GM21717 (cell line): ENCODE measurements around the gene PHOSPHO1.
A peak's percentile ranks its signal among the peaks of the same experiment; 100 is the strongest.
"Not testable (repeated sequence)": the region's sequence is repeated elsewhere in the genome, so short reads cannot be mapped to it uniquely, and the experiment has no call there.

Experiments
- ATAC-seq: cut with Tn5 transposase; IDR thresholded peaks from one replicate; pipeline ENCODE4 v1.9.1; 2021; ENCODE audit warnings: mild to moderate bottlenecking, moderate library complexity; ENCODE audit not compliant: unreplicated experiment

Gene PHOSPHO1, protein sequence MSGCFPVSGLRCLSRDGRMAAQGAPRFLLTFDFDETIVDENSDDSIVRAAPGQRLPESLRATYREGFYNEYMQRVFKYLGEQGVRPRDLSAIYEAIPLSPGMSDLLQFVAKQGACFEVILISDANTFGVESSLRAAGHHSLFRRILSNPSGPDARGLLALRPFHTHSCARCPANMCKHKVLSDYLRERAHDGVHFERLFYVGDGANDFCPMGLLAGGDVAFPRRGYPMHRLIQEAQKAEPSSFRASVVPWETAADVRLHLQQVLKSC

DNA sequence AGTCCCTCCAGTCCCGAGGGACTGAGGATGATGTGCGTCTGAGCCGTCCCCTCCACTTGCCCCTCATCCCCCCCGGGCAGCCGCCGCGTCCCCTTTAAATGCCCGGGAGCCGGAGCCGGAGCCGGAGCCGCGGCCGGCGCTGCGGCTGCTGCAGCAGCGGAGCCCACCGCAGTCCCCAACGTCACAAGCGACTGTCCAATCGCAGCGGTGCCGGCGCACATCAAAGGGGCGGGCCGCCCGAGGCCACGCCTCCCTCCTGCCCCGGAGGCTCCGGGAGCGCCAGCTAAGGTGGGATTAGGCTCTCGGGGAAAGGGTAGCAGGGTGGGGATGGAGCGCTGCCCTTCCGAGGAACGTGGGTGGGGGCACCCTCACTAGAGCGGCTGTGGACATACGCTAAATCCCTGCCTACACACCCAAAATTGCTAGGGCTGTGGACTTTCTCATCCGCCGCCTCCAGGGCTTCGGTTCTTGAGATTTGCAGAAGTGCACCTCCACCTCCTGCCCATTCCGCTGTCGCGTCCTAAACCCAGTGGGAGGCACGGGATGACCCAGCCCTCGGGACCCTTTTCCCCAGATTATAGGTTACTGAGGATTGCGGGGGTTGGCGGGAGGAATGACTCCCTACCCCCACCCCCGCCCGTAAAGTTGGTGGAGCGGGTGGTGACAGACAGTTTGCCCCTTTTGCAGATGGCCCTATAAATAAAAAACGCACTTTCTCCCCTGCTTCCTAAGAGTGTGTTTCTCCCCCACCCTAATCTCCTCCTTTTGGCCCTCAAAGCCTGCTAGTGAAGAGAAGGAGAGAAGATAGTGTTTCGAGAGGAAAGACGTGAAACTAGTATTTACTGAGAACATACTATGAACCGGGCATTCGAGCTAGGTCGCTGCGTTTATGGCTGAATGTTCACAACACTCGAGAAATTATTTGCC, at the start of gene PHOSPHO1:
PHOSPHO1 (minus strand) TSS at position 152 of the 927 bp plus-strand sequence. CDS start 4,096 bp downstream, outside the sequence.
- ATAC-seq, result peak; percentile 83

DNA sequence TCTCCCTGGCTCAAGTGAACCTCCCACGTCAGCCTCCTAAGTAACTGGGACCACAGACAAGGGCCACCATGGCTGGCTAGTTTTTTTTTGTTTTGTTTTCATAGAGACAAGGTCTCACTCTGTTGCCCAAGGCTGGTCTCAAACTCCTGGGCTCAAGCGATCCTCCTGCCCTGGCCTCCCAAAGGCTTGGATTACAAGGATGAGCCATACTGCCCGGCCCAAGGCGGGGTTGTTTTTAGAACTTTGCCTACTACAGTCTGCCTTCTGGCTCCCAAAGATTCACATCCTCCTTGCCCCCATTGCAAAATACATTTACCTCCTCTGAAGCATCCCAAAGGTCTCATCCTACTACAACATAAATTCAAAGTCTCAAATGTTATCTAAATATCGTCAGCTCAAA, 49.5 kb upstream of the PHOSPHO1 start:
- ATAC-seq, result no peak

DNA sequence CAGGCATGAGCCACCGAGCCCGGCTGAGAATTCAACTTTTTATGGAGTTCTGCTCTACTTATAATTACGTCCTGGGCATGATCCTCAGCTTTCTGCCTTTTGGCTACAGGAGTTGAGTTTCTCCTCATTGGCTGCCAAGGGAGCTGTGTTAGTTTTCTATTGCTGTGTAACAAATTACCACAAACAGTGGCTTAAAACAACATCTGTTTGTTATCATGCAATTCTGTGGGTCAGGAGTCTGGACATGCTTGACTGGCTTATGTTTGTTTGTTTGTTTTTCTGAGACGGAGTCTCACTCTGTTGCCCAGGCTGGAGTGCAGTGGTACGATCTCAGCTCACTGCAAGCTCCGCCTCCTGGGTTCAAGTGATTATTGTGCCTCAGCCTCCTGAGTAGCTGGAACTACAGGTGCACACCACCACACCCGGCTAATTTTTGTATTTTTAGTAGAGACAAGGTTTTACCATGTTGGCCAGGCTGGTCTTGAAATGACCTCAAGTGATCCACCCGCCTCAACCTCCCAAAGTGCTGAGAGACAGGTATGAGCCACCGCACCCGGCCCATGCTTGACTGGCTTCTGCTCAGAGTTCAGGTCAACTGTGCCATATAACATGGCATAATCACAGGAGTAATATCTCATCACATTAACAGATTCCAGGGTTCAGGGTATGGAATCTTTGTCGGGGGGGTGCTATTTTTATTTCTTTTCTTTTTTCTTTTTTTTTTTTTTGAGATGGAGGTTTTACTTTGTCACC, 48.9 kb upstream of the PHOSPHO1 start:
- not testable (repeated sequence) for ATAC-seq

DNA sequence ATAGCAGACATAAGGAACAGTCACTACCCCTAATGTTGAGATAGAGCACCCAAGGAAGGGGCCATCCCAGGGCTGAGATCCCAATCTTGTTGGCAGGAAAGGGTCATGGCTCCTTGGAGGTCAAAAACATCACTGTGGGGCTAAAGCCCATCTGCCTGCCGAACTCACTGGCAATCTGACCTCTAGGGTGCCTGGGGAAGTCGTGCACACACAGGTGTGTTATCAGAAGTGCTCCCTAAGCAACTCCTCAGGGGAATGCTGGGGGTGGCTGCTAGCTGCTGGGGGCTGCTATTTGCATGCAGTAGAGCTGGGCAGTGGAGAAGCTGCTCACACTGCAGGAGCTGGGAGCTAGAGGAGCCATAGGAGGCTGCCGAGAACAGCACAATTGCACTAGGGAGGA, 47.5 kb upstream of the PHOSPHO1 start:
- no peak for ATAC-seq

DNA sequence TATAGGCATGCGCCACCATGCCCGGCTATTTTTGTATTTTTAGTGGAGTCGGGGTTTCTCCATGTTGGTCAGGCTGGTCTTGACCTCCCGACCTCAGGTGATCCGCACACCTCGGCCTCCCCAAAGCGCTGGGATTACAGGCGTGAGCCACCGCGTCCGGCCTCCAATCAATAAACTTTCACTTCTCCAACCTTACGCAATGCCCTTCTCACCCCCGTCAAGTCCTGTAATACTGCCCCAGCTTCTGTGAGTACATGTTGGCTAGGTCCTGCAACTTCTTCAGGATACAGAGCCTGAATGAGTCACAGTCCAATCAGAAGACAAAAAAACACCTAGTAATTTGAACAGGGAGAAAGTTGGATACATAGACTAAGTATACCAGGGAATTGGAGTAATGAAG, 47.1 kb upstream of the PHOSPHO1 start:
- no peak for ATAC-seq

DNA sequence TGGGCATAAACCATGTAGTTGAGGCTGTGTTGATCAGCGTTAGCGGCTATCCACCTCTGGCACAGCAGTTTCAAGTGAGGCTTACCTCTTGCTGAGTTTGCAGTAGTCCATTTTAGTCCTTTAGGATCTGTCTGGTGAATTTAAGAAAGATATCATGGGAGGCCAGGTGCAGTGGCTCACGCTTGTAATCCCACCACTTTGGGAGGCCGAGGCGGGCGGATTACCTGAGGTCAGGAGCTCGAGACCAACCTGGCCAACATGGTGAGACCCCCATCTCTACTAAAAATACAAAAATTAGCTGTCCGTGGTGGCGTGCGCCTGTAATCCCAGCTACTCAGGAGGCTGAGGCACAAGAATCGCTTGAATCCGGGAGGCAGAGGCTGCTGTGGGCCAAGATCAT, 45.4 kb upstream of the PHOSPHO1 start:
- not testable (repeated sequence) for ATAC-seq

DNA sequence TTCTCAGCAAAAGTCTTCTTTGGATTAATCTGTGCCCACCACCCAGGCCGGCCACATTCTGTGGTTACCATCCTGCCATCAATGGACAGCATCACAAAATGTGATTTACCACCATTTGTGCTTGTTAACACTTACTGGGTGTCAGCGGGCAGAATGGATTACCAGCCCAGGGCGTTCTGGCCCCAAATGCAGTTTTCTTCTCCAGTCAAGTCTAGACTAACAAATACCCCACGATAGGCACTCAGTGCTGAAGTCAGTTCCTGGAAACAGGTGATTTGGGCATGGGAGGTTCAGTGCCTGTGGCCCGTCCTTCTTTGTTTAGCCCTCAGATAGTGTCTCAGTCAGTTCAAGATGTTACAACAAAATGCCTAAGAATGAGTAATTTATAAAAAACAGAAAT, 38.8 kb upstream of the PHOSPHO1 start:
- ATAC-seq, result no peak

DNA sequence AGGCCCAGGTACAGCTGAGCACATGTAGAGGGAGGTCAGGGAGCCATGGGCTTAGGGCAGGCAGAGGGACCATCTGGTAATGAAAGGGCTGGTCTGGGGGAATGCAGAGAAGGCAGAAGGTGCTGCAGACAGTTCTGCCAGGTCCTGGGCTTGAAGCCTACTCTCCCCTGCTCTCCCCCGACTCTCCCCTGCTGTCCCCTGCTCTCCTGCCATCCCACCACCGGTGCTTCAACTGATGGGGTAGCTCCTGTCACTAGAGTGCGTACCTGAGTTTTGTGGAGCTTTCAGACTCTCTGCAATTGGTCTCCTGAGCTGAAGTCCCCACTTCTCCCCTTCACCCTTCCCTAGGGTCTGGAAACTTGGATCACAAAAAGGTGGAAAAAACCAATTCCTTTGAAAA, 37.3 kb upstream of the PHOSPHO1 start:
- ATAC-seq, result no peak

DNA sequence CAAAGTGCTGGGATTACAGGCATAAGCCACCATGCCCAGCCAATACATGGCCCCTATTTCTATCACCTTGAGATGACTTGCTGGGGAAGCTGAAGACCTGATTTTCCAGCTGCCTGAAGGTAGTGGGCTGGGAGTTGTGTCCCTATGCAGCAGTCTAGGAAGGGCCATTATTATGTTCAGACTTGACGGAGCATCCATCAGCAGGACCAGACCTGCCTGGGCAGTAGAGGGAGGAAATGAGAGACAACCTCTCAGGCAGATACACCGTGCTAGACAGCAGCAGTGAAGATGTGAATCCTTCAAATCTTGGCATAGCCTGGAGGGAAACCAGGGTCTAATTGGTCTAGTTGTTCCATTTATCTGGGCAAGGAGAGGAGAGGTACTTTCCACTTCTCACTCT, 35.6 kb upstream of the PHOSPHO1 start:
- ATAC-seq, result no peak

DNA sequence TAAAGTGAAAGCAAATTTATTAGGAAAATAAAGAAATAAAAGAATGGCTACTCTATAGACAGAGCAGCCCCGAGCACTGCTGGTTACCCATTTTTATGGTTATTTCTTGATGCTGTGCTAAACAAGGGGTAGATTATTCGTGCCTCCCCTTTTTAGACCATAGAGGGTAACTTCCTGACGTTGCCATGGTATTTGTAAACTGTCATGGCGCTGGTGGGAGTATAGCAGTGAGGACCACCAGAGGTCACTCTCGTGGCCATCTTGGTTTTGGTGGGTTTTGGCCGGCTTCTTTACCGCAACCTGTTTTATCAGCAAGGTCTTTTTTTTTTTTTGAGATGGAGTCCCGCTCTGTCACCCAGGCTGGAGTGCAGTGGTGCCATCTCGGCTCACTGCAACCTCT, 31.0 kb upstream of the PHOSPHO1 start:
- ATAC-seq, result not testable (repeated sequence)

DNA sequence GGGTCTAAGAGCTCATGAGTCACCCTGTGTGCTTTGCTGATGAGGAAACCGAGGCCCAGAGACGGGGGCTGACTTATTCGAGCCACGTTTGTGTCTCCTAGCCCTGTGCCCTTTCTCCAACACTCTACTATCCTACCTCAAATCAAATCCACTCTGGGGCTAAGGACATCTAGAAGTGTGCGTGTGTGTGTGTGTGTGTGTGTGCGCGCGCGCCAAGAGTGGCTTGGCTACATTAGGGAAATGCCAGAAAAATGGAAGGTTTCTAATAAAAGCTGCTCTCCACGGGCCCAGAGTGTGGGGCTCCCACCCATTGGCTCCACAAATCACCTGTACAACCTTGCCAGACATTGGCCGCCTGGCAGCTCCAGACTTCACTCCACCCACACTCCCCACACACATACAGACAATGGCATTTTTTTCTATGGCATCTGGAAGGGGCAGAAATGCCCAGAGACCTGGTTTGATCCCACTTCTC, 30.3 kb upstream of the PHOSPHO1 start:
- ATAC-seq, result no peak

DNA sequence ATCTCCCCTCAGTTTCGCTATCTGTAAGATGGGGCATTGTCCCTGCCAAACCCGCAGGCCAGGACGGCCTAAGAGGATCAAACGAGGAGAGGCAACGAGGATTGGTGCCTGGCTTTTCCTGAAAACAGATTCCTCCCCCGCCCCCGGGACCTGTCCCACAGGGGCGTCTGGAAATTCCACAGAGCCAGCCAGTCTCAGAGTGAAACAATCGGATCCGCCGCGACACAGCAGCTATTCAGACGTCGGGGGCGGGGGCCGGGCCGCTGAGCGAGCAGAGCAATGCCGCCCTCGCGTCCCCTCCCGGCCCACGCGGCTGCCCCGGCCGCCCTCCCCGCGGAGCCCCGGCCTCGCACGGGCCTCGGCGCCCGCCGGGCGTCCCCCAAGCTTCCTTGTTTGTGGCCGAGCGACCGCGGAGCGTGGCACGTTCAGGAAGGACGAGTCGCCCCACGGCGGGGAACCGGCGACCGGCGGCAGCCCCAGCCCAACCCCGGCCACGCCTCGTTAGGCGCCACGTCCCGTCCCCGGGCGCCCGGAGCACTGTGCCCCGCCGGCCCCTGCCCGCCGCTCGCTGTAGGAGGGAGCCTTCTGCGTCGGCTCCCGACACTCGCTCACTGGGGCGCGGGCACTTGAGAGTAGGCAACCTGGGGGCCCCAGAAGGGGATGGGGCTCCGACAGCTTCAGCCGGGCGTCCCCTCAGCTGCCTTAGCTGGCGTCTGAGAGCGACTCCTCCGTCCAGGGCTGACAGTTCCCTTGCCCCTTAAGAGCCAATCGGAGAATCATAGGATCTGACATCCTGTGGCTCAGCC, 29.6 kb upstream of the PHOSPHO1 start:
- ATAC-seq, result no peak

DNA sequence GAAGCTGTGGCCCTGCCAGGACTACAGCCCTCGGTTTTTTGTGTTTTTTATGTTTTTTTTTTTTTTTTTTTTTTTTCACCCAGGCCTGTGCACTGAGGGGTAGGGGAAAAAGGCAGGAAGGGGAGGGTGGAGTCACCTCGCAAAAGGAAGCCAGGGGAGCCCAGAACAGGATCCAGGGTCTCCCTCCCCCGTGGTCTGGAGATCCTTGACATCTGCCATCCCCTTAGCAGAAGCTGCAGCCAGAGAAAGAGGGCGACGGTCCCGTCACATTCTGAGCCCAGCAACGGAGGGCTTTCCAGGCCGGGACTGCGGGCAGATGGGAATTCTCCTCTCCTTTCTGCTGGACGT, 29.1 kb upstream of the PHOSPHO1 start:
- no peak for ATAC-seq

DNA sequence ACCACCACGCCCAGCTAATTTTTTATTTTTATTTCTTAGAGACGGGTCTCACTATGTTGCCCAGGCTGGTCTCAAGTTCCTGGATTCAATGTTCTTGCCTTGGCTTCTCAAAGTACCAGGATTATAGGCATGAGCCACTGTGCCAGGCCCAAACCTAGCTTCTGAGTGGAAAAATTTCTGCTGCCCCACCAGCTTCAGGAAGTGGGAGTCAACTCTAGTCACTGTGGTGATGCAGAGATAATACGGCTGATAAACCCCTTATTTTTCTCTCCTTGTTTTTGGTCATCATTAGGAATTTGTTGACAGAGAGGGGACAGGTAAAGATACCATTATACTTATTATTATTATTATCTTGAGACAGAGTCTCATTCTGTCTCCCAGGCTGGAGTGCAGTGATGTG, 27.8 kb upstream of the PHOSPHO1 start:
- no peak for ATAC-seq

DNA sequence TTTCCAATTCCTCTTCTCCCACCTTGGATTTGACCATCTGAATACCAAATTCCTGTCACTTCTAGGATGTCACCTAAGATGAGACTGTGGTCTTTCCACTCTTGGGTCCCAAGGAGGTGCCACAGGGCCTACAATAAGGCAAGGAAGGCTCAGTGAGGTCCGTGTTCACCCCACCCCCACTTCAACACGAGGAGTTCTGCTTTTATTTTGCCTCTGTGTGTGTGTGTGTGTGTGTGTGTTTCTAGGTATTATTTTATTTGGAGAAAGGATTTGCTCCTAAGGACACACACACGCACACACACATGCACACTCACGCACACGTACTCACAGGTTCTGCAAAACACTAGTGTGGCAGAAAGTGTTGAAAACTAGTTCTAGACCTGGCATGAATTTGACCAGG, 24.5 kb upstream of the PHOSPHO1 start:
- no peak for ATAC-seq

DNA sequence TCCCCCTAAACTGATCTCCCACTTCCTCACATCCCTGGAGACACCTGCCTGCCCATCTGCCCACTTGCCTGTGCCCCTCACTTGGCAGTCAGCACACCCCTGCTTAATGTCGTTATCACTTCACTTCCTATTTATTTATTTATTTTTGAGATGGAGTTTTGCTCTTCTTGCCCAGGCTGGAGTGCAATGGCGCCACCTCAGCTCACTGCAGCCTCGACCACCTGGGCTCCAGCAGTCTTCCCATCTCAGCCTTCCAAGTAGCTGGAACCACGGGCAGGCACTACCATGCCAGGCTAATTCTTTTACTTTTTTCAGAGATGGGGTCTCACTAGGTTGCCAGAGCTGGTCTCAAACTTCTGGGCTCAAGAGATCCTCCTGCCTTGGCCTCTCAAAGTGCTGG, 23.5 kb upstream of the PHOSPHO1 start:
- ATAC-seq, result no peak

DNA sequence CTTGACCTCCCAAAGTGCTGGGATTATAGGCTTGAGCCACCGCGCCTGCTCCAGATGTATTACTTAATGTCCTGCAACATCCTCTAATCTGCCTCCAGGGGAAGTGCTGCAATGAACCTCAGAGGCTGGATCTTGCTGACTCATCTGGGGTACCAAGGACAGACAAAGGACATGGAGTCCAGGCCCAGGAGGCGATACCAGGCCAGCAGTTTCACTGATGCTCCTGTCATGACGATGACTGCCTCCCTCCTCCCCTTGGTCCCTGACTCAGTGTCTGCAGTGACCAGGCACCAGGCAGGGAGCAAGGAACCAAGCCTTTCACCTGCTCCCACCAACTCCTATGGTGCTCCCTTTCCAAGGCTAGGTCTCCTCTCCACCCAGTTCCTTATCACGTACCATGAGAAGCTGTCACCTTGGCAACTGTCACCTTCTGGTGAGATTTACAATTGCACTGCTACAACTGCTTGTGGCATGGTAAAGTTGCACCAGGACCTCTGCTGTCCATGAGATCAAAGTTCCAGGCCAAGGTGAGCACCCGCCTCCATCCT, 21.6 kb upstream of the PHOSPHO1 start:
- no peak for ATAC-seq

DNA sequence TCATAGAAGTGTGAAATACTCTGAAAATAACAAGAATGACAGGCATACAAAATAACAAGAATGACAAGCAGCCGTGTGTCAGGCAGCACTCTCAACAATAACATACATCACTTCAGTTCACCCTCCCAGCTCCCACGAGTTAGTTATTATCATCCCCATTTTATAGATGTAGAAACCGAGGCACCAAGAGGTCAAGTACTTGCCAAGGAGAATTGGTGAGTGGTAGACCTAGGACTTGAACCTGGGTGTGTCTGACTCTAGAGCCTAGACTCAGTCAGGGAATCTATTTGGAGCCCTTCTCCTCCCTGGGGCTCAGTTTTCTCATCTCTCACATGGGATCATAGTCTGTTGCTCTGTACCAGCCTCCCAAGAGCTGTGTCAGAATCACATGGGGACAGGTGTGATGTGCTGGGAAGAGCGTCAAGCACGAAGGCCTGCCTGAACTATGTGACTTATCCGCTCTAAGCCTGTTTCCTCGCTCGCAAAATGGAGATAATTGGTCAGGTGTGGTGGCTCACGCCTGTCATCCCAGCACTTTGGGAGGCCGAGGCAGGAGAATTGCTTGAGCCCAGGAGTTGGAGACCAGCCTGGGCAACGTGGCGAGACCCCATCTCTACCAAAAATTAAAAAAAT, 19.4 kb upstream of the PHOSPHO1 start:
- no peak for ATAC-seq

DNA sequence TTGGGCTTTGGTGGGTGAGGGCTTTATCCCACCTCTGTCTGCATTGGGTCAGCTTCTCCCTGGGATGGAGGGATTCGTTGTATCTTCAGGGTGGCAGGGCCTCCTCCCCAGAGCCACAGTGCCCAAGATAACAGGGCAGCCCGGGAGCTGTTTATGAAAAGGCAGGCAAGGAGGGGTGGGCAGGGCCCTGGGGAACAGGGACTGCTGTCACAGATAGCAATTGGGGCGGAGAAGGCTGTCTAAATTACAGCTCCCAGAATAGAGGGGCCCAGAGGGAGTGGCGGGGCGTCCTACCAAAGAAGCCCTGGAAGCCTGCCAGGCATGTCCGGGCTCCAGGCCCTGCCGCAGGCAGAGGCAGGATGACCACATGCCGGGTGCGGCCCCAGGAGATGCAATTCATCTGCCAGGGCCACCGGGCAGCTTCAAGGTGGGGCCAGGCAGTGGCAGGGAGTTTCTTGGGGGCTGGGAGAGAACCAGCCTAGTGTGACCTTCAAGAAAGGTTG, 18.8 kb upstream of the PHOSPHO1 start:
- no peak for ATAC-seq

DNA sequence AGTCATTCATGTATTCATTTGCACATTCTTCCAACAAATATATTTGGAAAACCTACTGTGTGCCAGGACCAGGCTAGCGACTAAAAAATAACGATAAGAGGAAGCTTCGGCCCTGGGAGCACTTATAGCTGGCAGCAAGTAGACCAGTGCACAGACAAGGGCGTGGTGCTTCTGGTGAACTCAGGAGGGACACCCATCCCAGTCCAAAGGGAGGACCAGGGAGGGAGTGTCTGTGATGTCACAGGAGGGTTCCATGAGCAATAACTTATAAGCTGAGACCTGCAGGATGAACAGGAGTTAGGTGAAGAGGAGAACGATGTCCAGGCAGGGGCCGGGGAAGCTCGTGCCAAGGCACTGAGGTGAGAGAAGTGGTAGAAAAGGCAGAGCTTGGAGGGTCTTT, 17.4 kb upstream of the PHOSPHO1 start:
- no peak for ATAC-seq
